A673 (cell line): Measurements from ENCODE around the gene TM4SF4. TPM values are rescaled to one million over a fixed set of nuclear protein-coding genes. Genes with fewer than 3 reads are reported as not detected.

Source experiments
- BruUV-seq: library from RNA; stranded (reverse); fragments of 400-500 nt; replicated peaks from 2 replicates; lab custom pipeline; 2021; lab: Mats Ljungman, UMichigan
- CTCF ChIA-PET: fragments of 300-600 bp; sonication (Branson Sonifier 250); formaldehyde crosslinking; loops from one replicate; lab custom pipeline; 2022; ENCODE audit warnings: antibody characterized with exemption; lab: Charles Lee
- POLR2A ChIA-PET: fragments of 300-600 bp; sonication (Branson Sonifier 250); formaldehyde crosslinking; loops from one replicate; lab custom pipeline; 2022; ENCODE audit warnings: antibody characterized with exemption; ENCODE audit not compliant: low non-redundant PET; lab: Charles Lee
- DNase-seq: peaks from one replicate; pipeline ENCODE4 v3.0.0-alpha.2; 2015; ENCODE audit warnings: low spot score
- H3K27ac ChIP-seq: fragments of 200-600 bp; sonication (generic); 2 replicates; pipeline ENCODE4 v1.5.1; 2016; ENCODE audit warnings: mixed run types, low read depth, mild to moderate bottlenecking, mixed read lengths, antibody characterized with exemption, low read length; ENCODE audit not compliant: poor library complexity, severe bottlenecking
- H3K27me3 ChIP-seq: fragments of 200-600 bp; sonication (generic); replicated peaks from 2 replicates; pipeline ENCODE4 v1.6.1; 2017; ENCODE audit warnings: mixed run types, low read depth, mild to moderate bottlenecking, mixed read lengths, antibody characterized with exemption, low read length; ENCODE audit not compliant: insufficient read depth, poor library complexity
- H3K36me3 ChIP-seq: fragments of 200-600 bp; sonication (generic); 2 replicates; pipeline ENCODE4 v1.6.1; 2016; ENCODE audit warnings: mixed run types, mild to moderate bottlenecking, mixed read lengths, antibody characterized with exemption, low read length; ENCODE audit not compliant: insufficient read depth, poor library complexity, severe bottlenecking
- H3K4me1 ChIP-seq: fragments of 200-600 bp; sonication (generic); 2 replicates; pipeline ENCODE4 v1.6.1; 2017; ENCODE audit warnings: mixed run types, mild to moderate bottlenecking, mixed read lengths, antibody characterized with exemption, low read length; ENCODE audit not compliant: insufficient read depth, poor library complexity, severe bottlenecking
- H3K4me3 ChIP-seq: fragments of 200-600 bp; sonication (generic); 2 replicates; pipeline ENCODE4 v1.5.1; 2016; ENCODE audit warnings: low read depth, mixed run types, mild to moderate bottlenecking, mixed read lengths, low read length; ENCODE audit not compliant: poor library complexity, severe bottlenecking
- H3K9me3 ChIP-seq: fragments of 200-600 bp; sonication (generic); 2 replicates; pipeline ENCODE4 v1.6.1; 2016; ENCODE audit warnings: mixed run types, low read depth, mild to moderate bottlenecking, mixed read lengths, antibody characterized with exemption, low read length; ENCODE audit not compliant: poor library complexity, severe bottlenecking
- CTCF ChIP-seq: fragments of 300-800, 200-600 bp; sonication (generic); conservative IDR thresholded peaks from 2 replicates; pipeline ENCODE4 v1.5.1; 2017; ENCODE audit warnings: low read depth, mild to moderate bottlenecking, antibody characterized with exemption, low read length, moderate library complexity, mixed read lengths
- EZH2 ChIP-seq: fragments of 200-600 bp; sonication (generic); IDR thresholded peaks from 2 replicates; pipeline ENCODE4 v1.6.1; 2017; ENCODE audit warnings: borderline replicate concordance, low read depth, mild to moderate bottlenecking, mixed read lengths, antibody characterized with exemption, low read length; ENCODE audit not compliant: poor library complexity, severe bottlenecking
- intact Hi-C: fragments of 100-400 bp; cut with micrococcal nuclease; formaldehyde crosslinking; loops from one replicate; pipeline ENCODE4 v1.10.0; 2022; ENCODE audit not compliant: unreplicated experiment
- total RNA-seq: library from RNA; stranded (reverse); gene quantifications from 2 replicates; pipeline ENCODE4 v1.2.3, GENCODE V29; 2021

The TM4SF4 gene
- total RNA-seq, 1 experiment from 2014 or later, result not detected

- TF ChIP-seq EZH2, result no peak
- no peak for TF ChIP-seq CTCF
- H3K36me3 ChIP-seq, result peaks cover 11% of the 10 kb centered on the region
- ChIA-PET CTCF (interaction anchor here (1.0 to 1.3 kb wide), 3 partner anchors 33 to 280 kb away, joined by 3 to 6 read pairs (median 6); no protein-coding TSS in a partner anchor), POLR2A (no interaction called here)
- BruUV-seq, result no TSS peak
- no peak overlapping the region for H3K4me3 ChIP-seq
- no peak for DNase-seq
- peaks cover 19% of the 10 kb centered on the region for H3K4me1 ChIP-seq
- no peaks in the 10 kb centered on the region for H3K27me3 ChIP-seq
- intact Hi-C loops, result no loop called here
- H3K27ac ChIP-seq, result peak overlapping the region; percentile 18
- no peaks in the 10 kb centered on the region for H3K9me3 ChIP-seq
Measured at GRCh38 chr3:149528340-149528650, 53.8 kb downstream of the TM4SF4 start.

- no peaks in the 10 kb centered on the region for H3K9me3 ChIP-seq
- H3K27me3 ChIP-seq, result no peaks in the 10 kb centered on the region
- H3K36me3 ChIP-seq, result peaks cover 11% of the 10 kb centered on the region
- ChIA-PET POLR2A (no interaction called here), CTCF (no interaction called here)
- no peak for DNase-seq
- intact Hi-C loops, result no loop called here
- BruUV-seq, result no TSS peak
- TF ChIP-seq EZH2 (no peak), CTCF (no peak)
- H3K27ac ChIP-seq, result no peak overlapping the region
- no peak overlapping the region for H3K4me3 ChIP-seq
- H3K4me1 ChIP-seq, result peaks cover 19% of the 10 kb centered on the region
Measured at GRCh38 chr3:149529099-149529498, 54.6 kb downstream of the TM4SF4 start.

DNA sequence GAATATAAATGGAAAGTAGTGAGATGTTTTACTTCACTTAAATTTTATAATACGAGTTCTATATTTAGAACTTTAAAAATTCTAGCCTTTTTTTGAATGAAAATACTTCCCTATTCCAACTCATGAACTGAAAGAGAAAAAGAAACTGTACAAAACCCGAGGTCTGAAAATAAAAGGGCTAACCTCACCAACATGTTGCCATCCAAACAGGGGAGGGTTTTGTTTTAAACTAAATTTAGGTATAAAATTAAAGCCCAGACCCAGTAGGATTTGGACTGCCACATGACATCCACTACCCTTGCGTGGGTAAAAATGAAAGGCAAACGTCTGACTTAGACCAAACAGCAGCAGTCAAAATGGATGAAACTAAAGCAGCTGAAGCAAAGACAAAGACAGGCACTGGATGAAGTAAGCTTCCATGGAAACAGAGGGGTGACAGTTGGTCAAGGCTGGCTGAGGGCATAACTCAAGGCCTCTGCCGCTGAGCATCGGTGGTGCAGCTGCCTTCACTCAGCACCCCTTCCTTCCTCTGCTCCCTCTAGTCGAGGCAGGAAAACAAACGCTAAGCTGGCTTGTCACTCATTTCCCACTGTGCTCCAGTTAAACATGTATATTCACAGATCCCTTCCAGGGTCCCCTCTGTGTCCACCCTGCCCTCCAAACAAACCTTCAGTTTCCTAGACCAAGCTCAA is 58.1 kb downstream of the TM4SF4 start:
- H3K27ac ChIP-seq, result no peak overlapping the region
- intact Hi-C loops, result loop anchor here (5.0 kb wide), 1 partner anchor 125 kb away; the partner anchor contains the start of gene WWTR1
- H3K36me3 ChIP-seq, result no peaks in the 10 kb centered on the region
- no peak for DNase-seq
- BruUV-seq, result no TSS peak
- no peaks in the 10 kb centered on the region for H3K9me3 ChIP-seq
- no peak overlapping the region for H3K4me3 ChIP-seq
- ChIA-PET CTCF (interaction anchor here (0.7 kb wide), 1 partner anchor 117 kb away, joined by 3 read pairs; no protein-coding TSS in a partner anchor), POLR2A (no interaction called here)
- peaks cover 42% of the 10 kb centered on the region for H3K4me1 ChIP-seq
- H3K27me3 ChIP-seq, result no peaks in the 10 kb centered on the region
- TF ChIP-seq EZH2, result no peak
- no peak for TF ChIP-seq CTCF
